IPS-15b (cell line): ENCODE measurements around the gene LINC01488.

Source experiments
- H3K27me3 ChIP-seq: one replicate; pipeline ENCODE4 v1.6.1; 2013; ENCODE audit warnings: low read length; ENCODE audit not compliant: control insufficient read depth, insufficient read depth
- H3K36me3 ChIP-seq: one replicate; pipeline ENCODE4 v1.6.1; 2013; ENCODE audit warnings: low read length; ENCODE audit not compliant: control insufficient read depth, insufficient read depth
- H3K4me1 ChIP-seq: one replicate; pipeline ENCODE4 v1.6.1; 2013; ENCODE audit warnings: mild to moderate bottlenecking, low read length; ENCODE audit not compliant: control insufficient read depth, insufficient read depth
- H3K4me3 ChIP-seq: one replicate; pipeline ENCODE4 v1.5.1; 2013; ENCODE audit warnings: low read depth, low read length
- H3K9ac ChIP-seq: one replicate; pipeline ENCODE4 v1.6.1; 2013; ENCODE audit warnings: low read depth, mild to moderate bottlenecking, low read length
- H3K9me3 ChIP-seq: one replicate; pipeline ENCODE4 v1.6.1; 2013; ENCODE audit warnings: mild to moderate bottlenecking, low read length; ENCODE audit not compliant: control insufficient read depth, insufficient read depth

Gene LINC01488

GRCh38 chr11:69481393-69481844, at the start of gene LINC01488:
LINC01488 (plus strand) TSS chr11:69481663.
- H3K27me3 ChIP-seq = peaks cover 8% of the 10 kb centered on the region
- H3K4me1 ChIP-seq = peaks cover 4% of the 10 kb centered on the region
- H3K9ac ChIP-seq = no peak within 1 kb of the TSS
- no peaks in the 10 kb centered on the region for H3K36me3 ChIP-seq
- no peaks in the 10 kb centered on the region for H3K9me3 ChIP-seq
- no peak within 1 kb of the TSS for H3K4me3 ChIP-seq

- Histone ChIP-seq H3K27me3 (no peaks in the 10 kb centered on the region), H3K9me3 (no peaks in the 10 kb centered on the region), H3K4me3 (no peak overlapping the region), H3K9ac (no peak overlapping the region), H3K4me1 (peaks cover 5% of the 10 kb centered on the region), H3K36me3 (no peaks in the 10 kb centered on the region)
These were observed 49.3 kb upstream of the LINC01488 start for GRCh38 chr11:69431893-69432738.

GRCh38 chr11:69433741-69434140, 47.7 kb upstream of the LINC01488 start:
- Histone ChIP-seq H3K4me1 (peaks cover 11% of the 10 kb centered on the region), H3K36me3 (no peaks in the 10 kb centered on the region), H3K9me3 (no peaks in the 10 kb centered on the region), H3K9ac (no peak overlapping the region), H3K27me3 (no peaks in the 10 kb centered on the region), H3K4me3 (no peak overlapping the region)

GRCh38 chr11:69434471-69434931, 47.0 kb upstream of the LINC01488 start:
- no peak overlapping the region for H3K4me3 ChIP-seq
- peaks cover 13% of the 10 kb centered on the region for H3K4me1 ChIP-seq
- no peaks in the 10 kb centered on the region for H3K27me3 ChIP-seq
- H3K9ac ChIP-seq = no peak overlapping the region
- no peaks in the 10 kb centered on the region for H3K36me3 ChIP-seq
- H3K9me3 ChIP-seq = no peaks in the 10 kb centered on the region

GRCh38 chr11:69435161-69435986, 46.1 kb upstream of the LINC01488 start:
- Histone ChIP-seq H3K9ac (no peak overlapping the region), H3K4me1 (peaks cover 13% of the 10 kb centered on the region), H3K36me3 (no peaks in the 10 kb centered on the region), H3K9me3 (no peaks in the 10 kb centered on the region), H3K4me3 (no peak overlapping the region), H3K27me3 (no peaks in the 10 kb centered on the region)

- no peak overlapping the region for H3K4me3 ChIP-seq
- H3K36me3 ChIP-seq = no peaks in the 10 kb centered on the region
- peaks cover 13% of the 10 kb centered on the region for H3K4me1 ChIP-seq
- H3K27me3 ChIP-seq = no peaks in the 10 kb centered on the region
- no peak overlapping the region for H3K9ac ChIP-seq
- no peaks in the 10 kb centered on the region for H3K9me3 ChIP-seq
These were observed 45.2 kb upstream of the LINC01488 start for GRCh38 chr11:69436041-69436982.

GRCh38 chr11:69437001-69437875, 44.2 kb upstream of the LINC01488 start:
- Histone ChIP-seq H3K36me3 (no peaks in the 10 kb centered on the region), H3K27me3 (no peaks in the 10 kb centered on the region), H3K9me3 (no peaks in the 10 kb centered on the region), H3K4me3 (no peak overlapping the region), H3K9ac (no peak overlapping the region), H3K4me1 (peaks cover 13% of the 10 kb centered on the region)

- no peaks in the 10 kb centered on the region for H3K27me3 ChIP-seq
- H3K9ac ChIP-seq = no peak overlapping the region
- no peaks in the 10 kb centered on the region for H3K9me3 ChIP-seq
- no peak overlapping the region for H3K4me3 ChIP-seq
- H3K36me3 ChIP-seq = no peaks in the 10 kb centered on the region
- peaks cover 13% of the 10 kb centered on the region for H3K4me1 ChIP-seq
These were observed 43.6 kb upstream of the LINC01488 start for GRCh38 chr11:69437876-69438205.

- Histone ChIP-seq H3K36me3 (no peaks in the 10 kb centered on the region), H3K4me1 (peaks cover 16% of the 10 kb centered on the region), H3K27me3 (no peaks in the 10 kb centered on the region), H3K9ac (no peak overlapping the region), H3K9me3 (no peaks in the 10 kb centered on the region), H3K4me3 (no peak overlapping the region)
These were observed 43.1 kb upstream of the LINC01488 start for GRCh38 chr11:69438286-69438920.

- Histone ChIP-seq H3K27me3 (no peaks in the 10 kb centered on the region), H3K36me3 (no peaks in the 10 kb centered on the region), H3K4me3 (no peak overlapping the region), H3K9me3 (no peaks in the 10 kb centered on the region), H3K4me1 (peaks cover 18% of the 10 kb centered on the region), H3K9ac (no peak overlapping the region)
These were observed 42.3 kb upstream of the LINC01488 start for GRCh38 chr11:69439127-69439526.
